ENCODE results near the gene MDFI.

The MDFI gene

DNA sequence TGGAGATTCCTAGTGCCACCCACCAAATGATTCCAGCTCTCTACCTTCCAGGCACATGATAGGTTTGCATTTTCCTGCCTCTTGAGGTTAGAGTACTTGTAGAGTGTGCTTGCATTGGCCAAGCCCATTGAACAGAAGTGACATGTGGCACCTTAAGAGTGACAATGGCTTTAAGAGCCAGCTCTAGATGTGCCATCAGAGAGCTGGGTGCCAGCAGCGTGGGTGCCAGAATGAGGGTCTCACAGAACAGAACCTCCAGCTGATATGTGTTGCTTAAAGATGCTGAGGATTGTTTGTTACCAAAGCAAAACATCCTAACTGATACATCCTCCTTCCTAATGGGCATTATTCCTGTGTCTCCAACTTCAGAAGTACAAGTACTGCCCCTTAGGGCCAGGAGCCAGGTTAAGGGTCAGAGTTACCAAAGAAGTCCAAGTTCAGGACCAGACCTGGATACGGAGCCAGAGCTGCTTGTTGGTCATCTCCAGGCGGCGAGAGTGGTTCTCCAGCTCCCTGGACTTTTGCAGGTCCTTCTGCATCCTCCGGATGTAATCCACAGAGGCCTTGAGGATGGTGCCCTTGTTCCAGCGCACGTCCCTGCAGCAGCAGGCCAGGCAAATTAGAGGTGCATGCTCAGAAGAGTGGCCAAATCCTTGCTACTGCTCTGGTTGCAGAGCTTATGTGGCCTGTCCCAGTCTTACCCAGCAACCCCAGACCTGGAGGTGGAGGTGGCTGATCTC is 47.5 kb downstream of the MDFI start:
- no peak for DNase-seq (ENCODE audit: low read depth in 4 of 4, low spot score in 1 of 4)

DNA sequence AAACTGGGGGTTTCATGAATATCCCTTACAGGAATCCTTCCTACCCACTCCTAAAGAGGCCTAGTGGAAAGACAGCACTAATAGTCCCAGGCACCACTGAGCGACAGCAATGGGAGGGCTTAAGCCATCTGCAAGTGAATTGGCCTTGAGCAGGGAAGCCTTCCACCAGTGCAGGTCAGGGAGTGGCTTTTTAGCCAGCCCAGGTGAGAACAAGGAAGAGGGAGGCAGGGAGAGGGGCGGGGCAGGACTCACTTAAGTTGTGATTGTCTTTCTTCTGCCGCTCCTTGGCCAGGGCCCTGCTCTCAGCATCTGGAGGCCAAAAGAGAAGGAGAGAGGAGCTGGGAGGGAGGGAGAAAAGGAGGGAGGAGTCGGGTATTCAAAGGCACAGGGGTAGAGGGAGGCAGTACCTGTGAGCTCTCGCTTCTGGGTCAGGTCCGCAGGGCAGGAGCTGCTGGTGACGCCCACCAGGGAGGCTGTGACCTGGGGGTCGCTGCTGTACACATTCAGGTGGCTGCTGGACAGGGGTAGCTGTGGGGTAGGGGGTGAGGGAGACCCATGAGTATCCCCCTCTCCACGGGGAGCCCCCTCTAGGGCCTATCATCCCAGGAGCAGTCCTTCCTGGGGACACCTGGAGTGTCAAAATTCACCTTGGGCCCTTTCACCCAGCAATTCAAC is 49.4 kb downstream of the MDFI start:
- no peak for DNase-seq (ENCODE audit: low read depth in 4 of 4, low spot score in 1 of 4)

DNA sequence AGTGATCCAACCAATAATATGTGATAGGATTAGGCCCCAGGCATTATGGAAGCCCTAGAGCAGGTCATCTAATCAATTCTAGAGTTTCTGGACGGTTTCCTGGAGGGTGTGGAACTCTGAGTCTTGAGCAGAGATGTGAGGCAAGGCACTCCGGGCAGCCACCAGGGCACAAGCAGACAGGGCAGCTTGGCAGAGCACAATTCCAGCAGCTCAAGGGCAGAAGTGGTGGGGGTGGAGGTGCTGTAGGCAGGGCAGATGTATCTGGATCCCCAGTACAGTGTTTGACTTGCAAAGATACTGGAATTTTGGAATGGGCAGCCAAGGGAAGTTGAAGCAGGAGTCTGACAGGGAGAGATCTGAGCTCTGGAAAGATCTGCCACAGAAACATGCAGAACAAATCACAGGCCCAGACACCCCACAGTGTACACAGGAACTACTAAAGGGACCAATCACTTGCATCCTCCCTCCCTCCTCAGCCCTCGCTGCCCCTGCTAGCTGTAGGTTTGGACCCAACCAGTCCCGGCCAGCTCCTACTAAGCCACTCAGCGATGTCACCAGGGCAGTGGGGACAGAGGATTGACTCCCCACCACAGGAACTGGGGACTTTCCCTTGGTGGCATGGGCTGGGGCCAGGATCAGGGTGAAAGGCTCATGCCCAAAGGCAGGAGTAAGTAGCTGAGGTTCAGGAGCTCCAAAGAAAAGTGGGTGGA is 50.1 kb downstream of the MDFI start:
- no peak for DNase-seq (ENCODE audit: low read depth in 4 of 4, low spot score in 1 of 4)

DNA sequence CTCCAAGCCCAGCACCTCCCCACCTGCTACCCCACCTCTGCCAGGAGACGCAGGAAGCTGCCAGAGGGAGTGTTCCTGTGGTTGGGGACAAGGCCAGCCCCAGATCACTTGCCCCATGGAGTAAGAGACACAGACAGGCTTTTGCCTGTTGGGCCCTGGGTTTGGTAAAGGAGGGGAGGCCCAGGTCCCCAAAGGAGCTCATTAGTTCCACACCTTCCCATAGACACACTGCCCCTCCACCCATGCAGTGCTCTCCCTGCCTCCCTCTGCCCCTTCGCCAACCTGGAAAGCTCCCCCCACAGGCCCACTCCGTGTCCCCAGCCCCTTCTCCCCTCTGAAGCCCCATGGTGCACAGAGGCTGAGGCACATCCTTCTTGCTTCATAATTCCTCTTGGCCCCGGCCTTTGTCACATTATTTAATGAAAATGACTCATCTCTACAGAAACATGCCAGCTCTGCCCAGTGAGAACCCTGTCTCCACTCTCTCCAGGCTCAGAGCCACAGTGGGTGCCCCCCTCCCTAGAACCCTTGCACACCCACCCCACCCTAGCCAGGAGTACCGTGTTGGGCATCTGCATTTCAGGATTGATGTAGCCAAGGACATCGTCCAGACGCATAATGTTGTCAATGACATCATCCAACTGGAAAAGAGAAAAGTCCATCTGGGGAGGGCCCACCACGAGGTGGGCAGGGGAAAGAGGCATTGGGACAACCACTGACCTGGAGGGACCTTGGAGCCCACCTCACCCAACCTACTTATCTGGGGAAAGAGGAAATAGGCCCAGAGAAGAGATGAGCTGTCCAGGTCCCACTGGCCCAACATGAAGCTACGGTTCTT is 51.1 kb downstream of the MDFI start:
- no peak for DNase-seq (ENCODE audit: low read depth in 4 of 4, low spot score in 1 of 4)

DNA sequence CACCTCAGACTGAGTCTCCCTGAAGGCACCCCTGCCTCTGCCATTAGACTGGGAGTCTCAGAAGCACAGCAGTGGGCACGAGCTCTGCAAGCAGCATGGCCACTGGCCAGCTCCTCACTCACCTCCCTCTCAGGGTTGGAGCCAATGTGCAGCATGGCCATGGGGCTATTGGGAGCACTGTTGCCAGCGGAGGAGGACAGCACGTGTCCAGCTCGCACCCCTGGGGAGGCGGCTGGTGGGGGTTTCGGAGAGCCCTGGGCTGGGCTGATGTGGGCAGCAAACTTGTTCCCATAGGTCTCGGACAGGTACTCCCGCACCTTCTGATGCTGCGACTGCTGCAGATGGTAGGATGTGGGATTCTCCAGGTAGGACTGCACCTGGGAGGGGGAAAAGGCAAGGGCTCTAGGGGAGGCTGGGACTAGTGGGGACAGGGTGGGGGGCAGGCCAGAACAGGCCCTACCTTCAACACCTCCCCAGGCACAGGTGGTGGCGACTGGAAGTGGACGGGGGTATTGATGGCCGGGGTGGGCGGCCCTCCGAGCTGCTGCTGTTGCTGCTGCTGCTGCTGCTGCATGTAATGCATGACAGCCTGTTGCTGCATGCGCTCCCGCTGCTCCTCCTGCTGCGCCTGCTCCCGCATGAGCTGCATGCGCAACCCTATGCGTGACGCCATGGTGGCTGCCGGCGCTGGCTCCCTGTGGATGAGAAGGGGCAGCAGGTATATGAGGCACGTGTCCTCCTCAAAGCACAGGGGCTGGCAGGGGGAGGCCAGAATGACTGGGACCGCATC is 52.5 kb downstream of the MDFI start:
- DNase-seq (ENCODE audit: low read depth in 4 of 4, low spot score in 1 of 4), result no peak

DNA sequence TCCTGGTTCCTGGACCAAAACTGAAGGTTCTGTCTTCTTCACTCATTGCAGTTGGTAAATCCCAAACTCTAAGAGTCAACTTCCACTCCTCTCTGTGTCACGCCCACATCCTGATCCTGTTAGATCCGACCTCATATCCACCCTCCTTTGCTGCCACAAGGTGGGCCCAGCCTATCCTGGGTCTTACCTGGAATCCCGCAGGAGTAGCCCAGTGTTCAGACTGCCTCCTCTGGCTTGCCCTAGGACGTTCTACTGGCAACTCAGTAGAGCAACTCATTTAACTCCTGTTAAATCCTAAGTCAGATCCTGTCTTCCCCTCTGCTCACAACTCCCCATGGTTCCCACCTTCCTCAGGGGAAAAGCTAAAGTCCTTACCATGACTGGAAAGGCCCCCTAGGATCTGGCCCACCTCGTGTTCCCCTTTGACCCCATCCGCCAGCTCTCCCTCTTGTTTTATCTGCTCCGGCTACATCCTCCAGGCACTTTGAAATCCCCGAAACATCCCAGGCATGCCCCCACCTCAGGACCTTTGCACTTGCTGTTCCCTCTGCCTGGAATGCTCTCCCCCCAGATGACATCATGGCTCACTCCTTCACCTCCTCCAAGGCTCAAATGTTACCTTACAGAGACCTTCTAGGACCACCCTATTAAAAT is 53.3 kb downstream of the MDFI start:
- DNase-seq (ENCODE audit: low read depth in 4 of 4, low spot score in 1 of 4), result no peak

DNA sequence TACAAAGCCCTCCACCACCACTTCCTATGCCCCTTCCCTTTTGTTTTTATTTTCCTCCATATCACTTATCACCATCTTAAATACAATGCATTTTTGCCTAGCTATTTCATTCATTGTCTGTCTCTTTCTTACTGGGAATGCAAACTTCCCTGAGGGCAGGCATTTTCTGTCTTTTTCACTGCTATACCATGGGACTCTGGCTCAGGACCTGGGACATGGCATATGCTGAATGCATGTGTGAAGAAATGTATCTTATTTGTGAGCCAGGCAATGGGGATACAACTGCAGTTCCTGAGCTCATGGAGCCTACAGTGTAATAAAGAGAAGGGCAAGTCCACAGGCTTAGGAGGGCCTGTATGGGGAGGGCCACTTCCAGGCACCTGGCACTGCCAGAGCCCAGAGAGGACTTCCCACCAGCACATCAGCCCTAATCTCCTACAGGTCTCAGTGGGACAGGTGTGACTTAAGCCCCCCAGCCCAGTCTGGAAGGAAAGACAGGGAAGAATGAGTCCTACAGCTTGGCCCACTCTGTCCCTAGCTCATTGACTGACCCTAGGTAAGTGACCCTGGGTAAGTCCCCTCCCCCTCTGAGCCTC is 53.9 kb downstream of the MDFI start:
- DNase-seq (ENCODE audit: low read depth in 4 of 4, low spot score in 1 of 4), result no peak

DNA sequence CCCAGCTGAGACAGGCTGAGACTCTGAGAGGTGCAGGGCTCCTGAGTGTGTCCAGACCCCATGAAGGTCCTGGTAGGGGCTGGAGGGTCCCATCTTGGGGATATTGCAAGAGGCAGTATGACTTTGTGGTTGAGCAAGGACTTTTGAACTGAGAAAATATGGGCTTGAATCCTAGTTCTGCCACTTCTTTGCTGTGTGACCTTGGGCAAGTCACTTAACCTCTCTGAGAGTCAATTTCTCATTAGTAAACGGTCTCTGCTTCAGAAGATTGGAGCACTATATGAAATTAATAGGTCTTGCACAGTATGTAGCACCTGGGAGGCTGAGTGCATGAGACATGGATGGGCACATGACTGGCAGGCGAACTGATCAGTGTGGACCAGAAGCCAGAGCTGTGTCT is 54.5 kb downstream of the MDFI start:
- DNase-seq (ENCODE audit: low read depth in 4 of 4, low spot score in 1 of 4), result no peak

DNA sequence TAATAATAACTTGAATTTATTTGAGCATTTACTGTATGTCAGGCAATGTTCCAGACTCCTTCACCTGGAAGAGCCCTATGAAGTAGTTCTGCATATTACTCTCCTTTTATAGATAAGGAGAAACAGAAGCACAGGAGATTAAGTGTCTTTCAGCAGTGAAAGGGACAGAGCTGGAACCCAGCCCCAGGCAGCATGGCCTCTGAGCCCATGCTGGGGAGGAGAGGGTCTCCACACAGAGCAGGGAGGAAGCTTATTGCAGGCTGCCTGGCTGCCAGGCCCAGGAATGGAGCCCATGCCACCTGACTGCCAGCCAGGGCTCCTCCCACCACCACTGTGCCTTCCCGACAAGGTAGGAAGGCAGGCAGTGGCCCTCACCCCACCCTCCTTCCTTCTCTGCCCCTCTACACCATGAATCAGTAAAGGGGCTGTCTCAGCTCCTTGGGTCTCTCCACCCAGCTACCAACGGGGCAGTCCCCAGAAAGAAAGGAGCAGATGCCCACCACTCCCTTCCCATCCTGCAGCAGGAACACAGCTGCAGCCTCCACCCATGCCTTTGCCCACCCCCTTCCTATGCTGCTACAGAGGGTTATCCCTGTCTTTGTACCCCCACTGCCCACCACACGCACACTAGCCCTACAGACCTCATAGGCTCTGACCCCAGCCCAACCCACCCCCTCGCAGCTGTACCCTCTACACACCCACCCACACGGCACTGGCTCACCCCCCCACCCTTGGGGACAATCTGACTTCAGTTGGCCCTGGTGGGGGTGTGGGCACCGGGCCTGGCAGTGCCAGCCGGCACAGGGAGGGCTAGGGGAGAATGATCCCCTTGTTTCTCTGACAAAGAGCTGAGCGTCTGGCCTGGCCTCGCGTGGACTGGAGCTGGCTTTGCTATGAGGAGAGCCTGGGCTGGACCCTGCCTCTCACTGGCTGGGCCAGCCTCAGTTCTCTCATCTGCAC is 55.3 kb downstream of the MDFI start:
- no peak for DNase-seq (ENCODE audit: low read depth in 4 of 4, low spot score in 1 of 4)

DNA sequence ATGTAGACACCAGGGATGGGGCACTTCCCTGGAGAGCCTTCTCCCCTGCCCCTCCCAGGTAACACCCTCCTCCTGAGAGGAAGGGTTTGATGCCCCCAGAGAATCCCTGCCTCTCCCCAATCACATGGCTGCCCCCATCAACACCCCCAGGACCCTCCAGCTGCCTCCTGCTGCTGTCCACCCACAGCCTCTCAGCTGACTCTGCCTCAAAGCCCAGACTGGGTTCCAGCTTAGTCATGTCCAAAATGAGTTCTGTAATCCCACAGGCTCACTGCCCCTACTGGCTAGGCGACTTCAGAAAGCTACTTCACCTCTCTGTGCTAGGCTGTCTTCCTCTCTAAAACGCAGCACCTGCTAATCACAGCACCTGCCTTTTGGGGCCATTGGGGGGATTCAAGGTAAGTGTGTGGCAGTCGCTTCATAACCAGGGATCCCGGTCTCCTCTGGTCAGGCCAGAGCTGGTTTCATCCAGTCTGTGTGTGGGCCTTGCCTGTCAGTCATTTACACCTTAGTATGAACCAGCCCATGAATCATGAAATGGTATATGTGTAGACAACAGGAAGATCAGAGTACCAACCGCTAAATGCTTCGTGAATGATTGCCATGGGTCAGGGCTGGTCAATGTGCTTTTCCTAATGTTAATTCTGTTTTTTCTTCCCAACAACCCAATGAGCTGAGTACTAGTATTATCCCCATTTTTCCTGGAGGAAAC is 56.7 kb downstream of the MDFI start:
- no peak for DNase-seq (ENCODE audit: low read depth in 4 of 4, low spot score in 1 of 4)

DNA sequence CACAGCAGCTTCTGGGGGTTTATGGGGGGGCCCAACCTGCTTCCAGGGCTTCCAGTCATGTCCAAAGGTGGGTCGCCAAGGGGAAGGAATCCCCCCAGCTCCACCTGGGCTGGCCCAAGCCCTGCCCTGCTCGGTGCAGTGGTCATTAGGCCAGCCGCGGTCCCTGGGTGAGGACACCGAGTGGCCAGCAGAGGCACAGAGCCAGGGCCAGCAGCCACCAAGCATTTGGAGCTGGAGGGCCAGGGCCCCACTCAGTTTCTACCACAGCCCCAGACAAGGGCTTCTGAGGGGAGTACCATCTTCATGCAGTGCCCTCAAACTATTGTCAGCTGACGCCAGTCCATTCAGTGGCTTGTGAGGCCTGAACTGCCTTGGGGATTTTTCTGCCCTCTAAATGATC is 57.6 kb downstream of the MDFI start:
- DNase-seq (ENCODE audit: low read depth in 4 of 4, low spot score in 1 of 4), result no peak

DNA sequence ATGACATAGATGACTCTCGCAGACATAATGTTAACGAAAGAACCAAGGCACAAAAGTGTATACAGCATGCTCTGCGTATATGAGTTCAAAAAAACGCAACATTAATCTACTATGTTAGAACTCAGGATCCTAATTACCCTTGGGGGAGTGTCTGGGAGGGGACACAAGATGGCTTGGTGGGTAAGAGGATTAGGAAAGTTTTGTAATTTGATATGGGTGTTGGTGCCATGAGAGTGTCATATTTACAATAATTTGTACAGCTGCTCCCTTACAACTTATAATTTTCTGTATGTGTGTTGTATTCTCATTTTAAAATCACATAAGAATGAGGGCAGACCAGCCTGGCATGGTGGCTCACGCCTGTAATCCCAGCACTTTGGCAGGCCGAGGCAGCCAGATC is 58.5 kb downstream of the MDFI start:
- DNase-seq (ENCODE audit: low read depth in 4 of 4, low spot score in 1 of 4), result no peak

DNA sequence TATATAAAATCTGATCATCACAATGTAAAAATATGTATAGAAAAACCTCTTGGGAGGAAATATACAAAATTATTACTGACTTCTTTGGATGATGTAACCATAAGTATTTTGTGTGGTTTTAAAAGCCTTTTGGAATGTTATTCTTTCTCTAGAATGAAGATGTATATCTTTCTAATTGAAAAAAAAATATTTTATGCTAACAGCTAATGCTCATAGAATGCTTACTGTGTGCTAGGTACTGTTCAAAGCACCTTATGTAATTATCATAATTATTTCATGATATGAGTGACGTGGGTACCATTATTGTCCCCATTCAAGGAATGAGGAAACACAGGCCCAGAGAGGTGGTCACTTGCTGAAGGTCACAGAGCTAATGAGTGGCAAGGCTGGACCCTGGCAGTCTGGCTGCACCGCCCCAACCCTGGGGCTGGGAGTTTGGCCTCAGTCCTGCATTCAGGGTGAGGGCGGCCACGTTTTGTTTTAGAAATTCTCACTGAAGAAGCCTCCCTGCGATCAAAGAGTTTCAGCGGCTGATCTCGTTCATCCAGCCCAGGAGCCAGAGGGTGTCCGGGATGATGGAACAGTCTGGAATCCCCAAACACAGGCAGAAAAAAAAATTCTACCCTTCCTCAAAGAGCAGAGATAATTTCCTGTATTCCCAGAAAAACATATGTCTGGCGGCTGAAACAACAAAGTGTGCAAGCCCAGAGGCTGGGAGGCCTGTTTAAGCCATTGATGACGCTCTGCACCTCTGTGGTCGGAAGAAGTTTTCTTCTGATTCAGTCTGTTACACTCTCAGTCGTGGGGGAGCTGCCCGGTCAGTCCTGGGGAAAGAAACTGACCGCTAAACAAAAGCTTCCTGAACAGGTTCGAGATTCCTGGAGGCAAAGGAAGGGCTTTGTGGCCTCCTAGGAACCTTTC is 59.9 kb downstream of the MDFI start:
- DNase-seq (ENCODE audit: low read depth in 4 of 4, low spot score in 1 of 4), result no peak

DNA sequence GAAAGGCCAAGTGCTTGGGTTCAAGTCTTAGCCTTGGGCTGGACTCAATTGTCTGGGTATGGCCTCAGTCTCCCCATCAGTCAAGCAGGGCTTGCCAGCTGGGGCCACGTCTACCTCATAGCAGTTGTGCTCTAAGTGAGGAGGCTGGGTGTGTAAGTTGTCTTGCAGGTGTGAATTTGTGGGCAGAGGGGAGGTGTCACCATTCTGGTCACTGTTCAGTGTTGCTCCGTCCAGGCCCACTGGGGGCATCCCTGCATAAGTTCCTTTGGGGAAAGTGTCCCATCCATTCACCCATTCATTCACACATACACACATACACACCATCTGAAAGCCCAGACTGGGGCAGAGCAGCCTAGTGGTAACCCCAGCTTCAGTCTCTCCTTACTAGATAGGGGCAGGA is 60.8 kb downstream of the MDFI start:
- no peak for DNase-seq (ENCODE audit: low read depth in 4 of 4, low spot score in 1 of 4)

DNA sequence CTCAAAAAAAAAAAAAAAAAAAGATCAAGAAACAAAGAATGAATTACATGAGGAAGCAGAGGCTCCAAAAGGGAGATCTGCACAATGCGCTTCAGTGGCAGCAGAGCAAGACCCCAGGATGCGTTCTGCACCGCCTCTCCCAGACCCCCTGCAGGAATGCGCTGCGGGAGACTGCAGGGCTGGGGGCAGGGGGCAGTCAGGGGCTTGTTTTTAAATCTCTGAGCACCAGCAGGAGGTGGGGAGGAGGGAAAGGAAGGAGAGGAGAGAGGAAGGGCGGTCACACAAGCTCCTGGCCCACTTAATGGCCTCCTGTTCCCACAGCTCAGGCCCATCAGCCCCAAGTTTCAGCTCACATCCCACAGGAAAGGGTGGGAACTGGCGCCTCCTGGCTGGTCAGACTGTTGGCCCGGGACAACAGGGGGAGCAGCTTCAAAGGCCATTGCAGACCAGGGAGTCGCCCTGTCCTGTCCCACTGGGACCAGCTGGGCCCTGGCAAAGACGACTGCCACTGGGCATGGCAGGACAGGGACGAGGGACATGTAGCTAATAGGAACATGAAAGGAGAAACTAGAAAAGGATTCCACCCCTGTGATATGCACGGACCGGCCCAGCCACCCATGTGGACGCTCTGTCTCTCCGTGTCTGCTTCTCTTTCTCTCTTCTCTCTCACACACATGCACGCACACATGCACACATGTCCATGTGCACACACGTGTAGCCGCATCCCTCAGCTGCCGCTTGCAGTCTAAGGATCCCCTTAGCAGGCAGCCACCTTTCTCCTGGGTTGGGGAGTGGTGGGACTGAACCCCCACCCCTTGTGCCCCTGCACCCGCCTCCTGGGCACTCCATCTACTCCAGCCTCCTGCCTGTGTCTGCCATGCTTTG is 62.4 kb downstream of the MDFI start:
- DNase-seq (ENCODE audit: low read depth in 4 of 4, low spot score in 1 of 4), result no peak

Measured in stimulated activated CD4-positive, alpha-beta T cell treated with anti-CD3 and anti-CD28 coated beads, Interleukin-1b, Interleukin-23, amount 100 ng/mL, for 24 hours (primary cell).